ENCODE data around the gene KCNQ5.

The KCNQ5 gene

DNA sequence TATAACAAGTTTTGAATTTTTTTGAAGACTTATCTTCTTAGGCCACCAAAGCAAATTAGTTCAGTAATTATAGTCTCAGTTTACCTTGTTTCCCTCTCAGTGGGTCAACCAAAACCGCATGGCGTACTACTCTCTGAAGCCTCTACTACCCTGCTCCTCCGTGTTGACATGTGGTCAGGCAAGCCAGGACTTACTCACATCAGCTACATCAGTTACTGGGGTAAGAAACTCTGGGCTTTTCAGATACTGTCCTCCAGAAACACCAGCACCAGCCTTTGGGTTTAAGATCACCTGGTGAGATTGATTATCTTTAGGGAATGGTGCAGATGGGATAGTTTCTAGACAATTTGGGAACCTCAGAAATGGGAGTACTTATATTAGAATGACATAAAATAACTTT lies 55.1 kb downstream of the KCNQ5 start:
- H3K9me2 ChIP-seq (replicated peaks; ENCODE audit: insufficient read depth, low read length): no peaks in the 10 kb centered on the region
- H3K79me2 ChIP-seq (ENCODE audit: insufficient read depth, low read length): peaks cover 85% of the 10 kb centered on the region
- no peak overlapping the region for H2AFZ ChIP-seq (ENCODE audit: low read depth, low read length, severe bottlenecking)
- H3K27ac ChIP-seq (ENCODE audit: low read depth, low read length): no peak overlapping the region
- peaks cover 4% of the 10 kb centered on the region; the same call in 1 of the 2 replicates for H4K20me1 ChIP-seq (ENCODE audit: low read depth, low read length)
- H3K4me3 ChIP-seq (ENCODE audit: insufficient read depth, low read length, poor library complexity, severe bottlenecking): no peak overlapping the region
- H3K4me2 ChIP-seq (ENCODE audit: low read depth, low read length, poor library complexity, severe bottlenecking): no peak overlapping the region
- H3K9ac ChIP-seq (ENCODE audit: low read length): no peak overlapping the region
- H3K36me3 ChIP-seq (ENCODE audit: low read length): peaks cover 28% of the 10 kb centered on the region
- H3K9me3 ChIP-seq (ENCODE audit: insufficient read depth, low read length): no peaks in the 10 kb centered on the region
- TF ChIP-seq, protein P1, sequence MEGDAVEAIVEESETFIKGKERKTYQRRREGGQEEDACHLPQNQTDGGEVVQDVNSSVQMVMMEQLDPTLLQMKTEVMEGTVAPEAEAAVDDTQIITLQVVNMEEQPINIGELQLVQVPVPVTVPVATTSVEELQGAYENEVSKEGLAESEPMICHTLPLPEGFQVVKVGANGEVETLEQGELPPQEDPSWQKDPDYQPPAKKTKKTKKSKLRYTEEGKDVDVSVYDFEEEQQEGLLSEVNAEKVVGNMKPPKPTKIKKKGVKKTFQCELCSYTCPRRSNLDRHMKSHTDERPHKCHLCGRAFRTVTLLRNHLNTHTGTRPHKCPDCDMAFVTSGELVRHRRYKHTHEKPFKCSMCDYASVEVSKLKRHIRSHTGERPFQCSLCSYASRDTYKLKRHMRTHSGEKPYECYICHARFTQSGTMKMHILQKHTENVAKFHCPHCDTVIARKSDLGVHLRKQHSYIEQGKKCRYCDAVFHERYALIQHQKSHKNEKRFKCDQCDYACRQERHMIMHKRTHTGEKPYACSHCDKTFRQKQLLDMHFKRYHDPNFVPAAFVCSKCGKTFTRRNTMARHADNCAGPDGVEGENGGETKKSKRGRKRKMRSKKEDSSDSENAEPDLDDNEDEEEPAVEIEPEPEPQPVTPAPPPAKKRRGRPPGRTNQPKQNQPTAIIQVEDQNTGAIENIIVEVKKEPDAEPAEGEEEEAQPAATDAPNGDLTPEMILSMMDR (IDR thresholded peaks at IDR 0.05; ENCODE audit: insufficient read depth, low read length, poor library complexity, severe bottlenecking): no peak
- no peak for TF ChIP-seq EZH2phosphoT487 (conservative IDR thresholded peaks at IDR 0.05; ENCODE audit: low read length)
- no peaks in the 10 kb centered on the region for H3F3A ChIP-seq (ENCODE audit: insufficient read depth)
- no peaks in the 10 kb centered on the region for H3K27me3 ChIP-seq (ENCODE audit: low read length)

DNA sequence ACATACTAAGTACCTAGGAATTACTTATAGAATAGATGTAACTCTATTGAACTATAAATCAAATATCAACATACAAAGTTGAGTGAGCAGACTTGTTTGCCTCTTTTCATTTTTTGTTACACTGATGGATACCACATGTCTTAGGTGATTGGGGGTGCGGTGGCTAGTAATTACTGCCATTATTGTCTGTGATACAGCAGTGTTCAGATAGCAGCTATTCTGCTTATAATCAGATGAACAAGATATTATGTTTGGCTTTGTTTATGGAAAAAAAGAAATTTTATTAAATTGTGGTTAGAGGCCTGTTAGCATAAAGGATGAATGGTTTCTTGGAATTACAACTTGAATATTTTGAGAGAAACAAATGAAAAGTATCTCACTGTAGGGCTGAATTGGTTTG lies 55.9 kb downstream of the KCNQ5 start:
- Histone ChIP-seq H3K4me3 (ENCODE audit: insufficient read depth, low read length, poor library complexity, severe bottlenecking) (no peak overlapping the region), H2AFZ (ENCODE audit: low read depth, low read length, severe bottlenecking) (no peak overlapping the region), H3K4me2 (ENCODE audit: low read depth, low read length, poor library complexity, severe bottlenecking) (no peak overlapping the region), H3K79me2 (ENCODE audit: insufficient read depth, low read length) (peaks cover 82% of the 10 kb centered on the region), H3K9me2 (replicated peaks; ENCODE audit: insufficient read depth, low read length) (no peaks in the 10 kb centered on the region), H3F3A (ENCODE audit: insufficient read depth) (no peaks in the 10 kb centered on the region), H3K9me3 (ENCODE audit: insufficient read depth, low read length) (no peaks in the 10 kb centered on the region), H3K9ac (ENCODE audit: low read length) (no peak overlapping the region), H3K27me3 (ENCODE audit: low read length) (no peaks in the 10 kb centered on the region), H3K27ac (ENCODE audit: low read depth, low read length) (no peak overlapping the region), H3K36me3 (ENCODE audit: low read length) (peaks cover 28% of the 10 kb centered on the region), H4K20me1 (ENCODE audit: low read depth, low read length) (peaks cover 4% of the 10 kb centered on the region; the same call in 1 of the 2 replicates)
- TF ChIP-seq EZH2phosphoT487 (conservative IDR thresholded peaks at IDR 0.05; ENCODE audit: low read length): no peak
- TF ChIP-seq, protein P1 (IDR thresholded peaks at IDR 0.05; ENCODE audit: insufficient read depth, low read length, poor library complexity, severe bottlenecking): no peak

DNA sequence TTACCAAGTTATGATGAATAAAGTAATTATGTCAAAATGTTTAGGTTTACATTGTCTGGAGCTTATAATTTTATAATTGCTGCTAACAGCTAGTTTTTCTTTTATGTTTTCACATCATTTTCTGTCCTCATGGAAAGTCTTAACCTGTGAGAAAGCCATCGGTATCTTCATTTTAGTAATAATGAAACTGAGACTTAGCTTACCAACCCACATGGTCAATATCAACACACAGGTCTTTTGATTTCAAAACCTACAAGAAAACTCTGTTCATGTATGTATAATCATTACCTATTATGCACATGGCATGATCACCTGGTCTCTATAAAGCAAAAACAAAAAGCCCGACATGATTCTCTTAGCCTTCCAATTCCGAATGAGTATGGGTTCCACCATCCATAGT lies 61.9 kb downstream of the KCNQ5 start:
- peaks cover 80% of the 10 kb centered on the region for H3K79me2 ChIP-seq (ENCODE audit: insufficient read depth, low read length)
- H3K27ac ChIP-seq (ENCODE audit: low read depth, low read length): no peak overlapping the region
- no peak overlapping the region for H3K4me2 ChIP-seq (ENCODE audit: low read depth, low read length, poor library complexity, severe bottlenecking)
- H4K20me1 ChIP-seq (ENCODE audit: low read depth, low read length): 0 out of 2 replicates have a peak, but pooled peaks cover 7% of the 10 kb centered on the region
- H3K9ac ChIP-seq (ENCODE audit: low read length): no peak overlapping the region
- H3K36me3 ChIP-seq (ENCODE audit: low read length): peaks cover 8% of the 10 kb centered on the region
- H3F3A ChIP-seq (ENCODE audit: insufficient read depth): 0 out of 2 replicates have a peak, but pooled peaks cover 3% of the 10 kb centered on the region
- TF ChIP-seq, protein P1 (IDR thresholded peaks at IDR 0.05; ENCODE audit: insufficient read depth, low read length, poor library complexity, severe bottlenecking): no peak
- TF ChIP-seq EZH2phosphoT487 (conservative IDR thresholded peaks at IDR 0.05; ENCODE audit: low read length): no peak
- no peaks in the 10 kb centered on the region for H3K9me2 ChIP-seq (replicated peaks; ENCODE audit: insufficient read depth, low read length)
- H3K4me3 ChIP-seq (ENCODE audit: insufficient read depth, low read length, poor library complexity, severe bottlenecking): no peak overlapping the region
- no peaks in the 10 kb centered on the region for H3K9me3 ChIP-seq (ENCODE audit: insufficient read depth, low read length)
- no peak overlapping the region for H2AFZ ChIP-seq (ENCODE audit: low read depth, low read length, severe bottlenecking)
- no peaks in the 10 kb centered on the region for H3K27me3 ChIP-seq (ENCODE audit: low read length)

Measured in SU-DHL-6 (cell line).